ENCODE data around the gene SRP9. TPM values are rescaled to one million over a fixed set of nuclear protein-coding genes. Genes with fewer than 3 reads are reported as not detected.
"Not testable (repeated sequence)": the region's sequence is repeated elsewhere in the genome, so short reads cannot be mapped to it uniquely, and the experiment has no call there.

SRP9 gene
- total RNA-seq, 2 donors from 2014 or later: 48.5 to 86.6 TPM

DNA sequence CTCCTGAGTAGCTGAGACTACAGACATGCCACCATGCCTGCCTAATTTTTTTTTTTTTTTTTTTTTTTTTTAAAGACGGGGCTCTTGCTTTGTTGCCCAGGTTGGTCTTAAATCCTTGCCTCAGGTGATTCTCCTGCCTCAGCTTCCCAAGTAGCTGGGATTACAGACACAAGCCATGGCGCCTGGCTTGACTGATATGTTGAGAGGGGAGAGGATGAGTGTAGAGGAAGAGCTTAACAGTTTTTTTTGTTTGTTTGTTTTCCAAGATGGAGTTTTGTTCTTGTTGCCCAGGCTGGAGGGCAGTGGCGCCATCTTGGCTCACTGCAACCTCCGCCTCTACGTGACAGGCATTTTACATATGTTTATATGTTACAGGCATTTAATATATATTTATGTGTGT, 2.5 kb downstream of the SRP9 start:
- Histone ChIP-seq H3K4me1 (peaks cover 35% of the 10 kb centered on the region), H3K27me3 (no peaks in the 10 kb centered on the region), H3K27ac (no peak overlapping the region), H3K36me3 (replicated peaks in 1 of 2; ENCODE audit: insufficient read depth in 1 of 2, low read depth in 2 of 2) (peaks cover 0 to 2% of the 10 kb centered on the region in 2 donors), H3K4me3 (no peak overlapping the region), H3K9me3 (no peaks in the 10 kb centered on the region)
- DNase-seq (no peak), ATAC-seq (no peak)
- intact Hi-C loops (cut with DNase I): no loop called here
- 89% methylated on average over 5 of the region's 5 CpGs for WGBS, 2 donors
- TF ChIP-seq, protein P1, sequence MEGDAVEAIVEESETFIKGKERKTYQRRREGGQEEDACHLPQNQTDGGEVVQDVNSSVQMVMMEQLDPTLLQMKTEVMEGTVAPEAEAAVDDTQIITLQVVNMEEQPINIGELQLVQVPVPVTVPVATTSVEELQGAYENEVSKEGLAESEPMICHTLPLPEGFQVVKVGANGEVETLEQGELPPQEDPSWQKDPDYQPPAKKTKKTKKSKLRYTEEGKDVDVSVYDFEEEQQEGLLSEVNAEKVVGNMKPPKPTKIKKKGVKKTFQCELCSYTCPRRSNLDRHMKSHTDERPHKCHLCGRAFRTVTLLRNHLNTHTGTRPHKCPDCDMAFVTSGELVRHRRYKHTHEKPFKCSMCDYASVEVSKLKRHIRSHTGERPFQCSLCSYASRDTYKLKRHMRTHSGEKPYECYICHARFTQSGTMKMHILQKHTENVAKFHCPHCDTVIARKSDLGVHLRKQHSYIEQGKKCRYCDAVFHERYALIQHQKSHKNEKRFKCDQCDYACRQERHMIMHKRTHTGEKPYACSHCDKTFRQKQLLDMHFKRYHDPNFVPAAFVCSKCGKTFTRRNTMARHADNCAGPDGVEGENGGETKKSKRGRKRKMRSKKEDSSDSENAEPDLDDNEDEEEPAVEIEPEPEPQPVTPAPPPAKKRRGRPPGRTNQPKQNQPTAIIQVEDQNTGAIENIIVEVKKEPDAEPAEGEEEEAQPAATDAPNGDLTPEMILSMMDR (IDR thresholded peaks at IDR 0.05): no peak
- TF ChIP-seq POLR2A (IDR thresholded peaks at IDR 0.05): no peak

DNA sequence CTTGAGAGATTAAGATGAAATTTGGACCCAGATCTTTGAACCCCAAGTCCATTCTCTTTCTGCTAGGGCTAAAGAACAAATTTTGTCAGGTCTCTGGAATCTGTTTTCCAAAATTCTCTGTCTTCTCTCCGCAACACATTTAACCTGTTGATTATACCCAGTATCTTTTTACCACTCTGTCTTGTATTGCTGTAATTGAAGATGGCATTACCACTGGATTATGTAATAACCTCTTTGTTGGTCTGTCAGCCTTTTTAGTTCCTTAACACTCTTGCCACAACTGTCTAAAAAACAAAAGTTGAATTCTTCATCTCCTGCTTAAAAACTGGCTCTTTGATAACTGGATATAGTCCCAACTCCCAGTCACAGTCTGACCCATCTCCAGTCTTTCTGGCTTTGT, 3.0 kb downstream of the SRP9 start:
- H3K27me3 ChIP-seq: no peaks in the 10 kb centered on the region
- ATAC-seq: no peak
- intact Hi-C loops (cut with DNase I): no loop called here
- WGBS, 2 donors: 90 to 93% methylated on average over 1 of the region's 1 CpG
- H3K27ac ChIP-seq: no peak overlapping the region
- peaks cover 35% of the 10 kb centered on the region for H3K4me1 ChIP-seq
- no peak overlapping the region for H3K4me3 ChIP-seq
- peaks cover 1 to 4% of the 10 kb centered on the region in 2 donors for H3K36me3 ChIP-seq (replicated peaks in 1 of 2; ENCODE audit: insufficient read depth in 1 of 2, low read depth in 2 of 2)
- no peaks in the 10 kb centered on the region for H3K9me3 ChIP-seq
- no peak for TF ChIP-seq POLR2A (IDR thresholded peaks at IDR 0.05)
- TF ChIP-seq, protein P1 (IDR thresholded peaks at IDR 0.05): no peak
- no peak for DNase-seq

DNA sequence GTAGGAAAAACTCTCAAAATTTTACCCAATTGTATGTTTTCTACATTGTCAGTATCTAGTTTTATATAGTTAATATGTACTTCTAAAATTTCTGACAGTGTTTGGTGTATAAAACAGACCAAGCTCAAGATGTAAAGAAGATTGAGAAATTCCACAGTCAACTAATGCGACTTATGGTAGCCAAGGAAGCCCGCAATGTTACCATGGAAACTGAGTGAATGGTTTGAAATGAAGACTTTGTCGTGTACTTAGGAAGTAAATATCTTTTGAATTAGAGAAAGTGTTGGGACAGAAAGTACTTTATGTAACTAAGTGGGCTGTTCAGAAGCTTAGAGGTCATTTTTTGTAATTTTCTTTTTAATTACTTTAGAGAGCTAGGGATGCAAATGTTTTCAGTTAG, 11.5 kb downstream of the SRP9 start:
- DNase-seq; H3K9me3 ChIP-seq; H3K4me3 ChIP-seq; H3K27ac ChIP-seq; intact Hi-C loops (cut with DNase I); H3K27me3 ChIP-seq; ATAC-seq; H3K4me1 ChIP-seq: not testable (repeated sequence)
- 78 to 92% methylated on average over 3 of the region's 3 CpGs for WGBS, 2 donors
- H3K36me3 ChIP-seq (replicated peaks in 1 of 2; ENCODE audit: insufficient read depth in 1 of 2, low read depth in 2 of 2): peaks cover 7 to 31% of the 10 kb centered on the region in 2 donors

DNA sequence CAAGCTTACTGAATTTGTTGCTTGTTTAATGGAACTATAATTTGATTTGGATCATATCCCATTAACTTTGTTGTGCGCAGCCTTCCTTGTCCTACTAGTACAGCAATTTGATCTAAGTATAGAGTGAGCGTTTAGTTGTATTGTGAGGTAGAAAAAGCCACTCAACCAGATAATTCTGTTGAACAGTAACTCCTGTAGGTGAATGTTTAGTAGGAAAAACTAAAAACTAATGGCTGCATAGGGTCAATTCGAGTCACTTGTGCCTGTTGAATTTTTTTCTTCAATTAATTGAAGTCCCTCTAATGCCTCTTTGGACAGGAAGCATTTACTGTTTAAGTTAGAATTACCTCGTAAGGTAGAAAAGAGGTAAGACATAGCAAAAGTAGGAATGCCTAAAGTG, 17.3 kb downstream of the SRP9 start:
- DNase-seq (no peak), ATAC-seq (no peak)
- no peak overlapping the region for H3K4me3 ChIP-seq
- WGBS, 2 donors: 92 to 97% methylated on average over 4 of the region's 4 CpGs
- no peaks in the 10 kb centered on the region for H3K27me3 ChIP-seq
- peaks cover 0 to 7% (median 0%) of the 10 kb centered on the region in 3 donors for H3K9me3 ChIP-seq
- peaks cover 0 to 2% of the 10 kb centered on the region in 2 donors for H3K36me3 ChIP-seq (replicated peaks in 1 of 2; ENCODE audit: insufficient read depth in 1 of 2, low read depth in 2 of 2)
- TF ChIP-seq, protein P1 (IDR thresholded peaks at IDR 0.05): no peak
- H3K27ac ChIP-seq: no peak overlapping the region
- intact Hi-C loops (cut with DNase I): no loop called here
- H3K4me1 ChIP-seq: no peaks in the 10 kb centered on the region

DNA sequence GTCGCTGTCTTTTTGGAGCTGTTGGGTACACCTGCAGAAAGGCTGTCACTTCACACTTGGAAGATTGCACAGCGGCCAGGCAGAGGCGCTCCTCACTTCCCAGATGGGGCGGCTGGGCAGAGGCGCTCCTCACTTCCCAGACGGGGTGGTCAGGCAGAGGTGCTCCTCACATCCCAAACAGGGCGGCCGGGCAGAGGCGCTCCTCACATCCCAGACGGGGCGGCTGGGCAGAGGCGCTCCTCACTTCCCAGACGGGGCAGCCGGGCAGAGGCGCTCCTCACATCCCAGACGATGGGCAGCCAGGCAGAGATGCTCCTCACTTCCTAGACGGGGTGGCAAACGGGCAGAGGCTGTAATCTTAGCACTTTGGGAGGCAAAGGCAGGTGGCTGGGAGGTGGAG, 18.5 kb downstream of the SRP9 start:
- ATAC-seq; intact Hi-C loops (cut with DNase I); H3K4me3 ChIP-seq; H3K27ac ChIP-seq; H3K27me3 ChIP-seq; H3K36me3 ChIP-seq (replicated peaks in 1 of 2; ENCODE audit: insufficient read depth in 1 of 2, low read depth in 2 of 2); H3K9me3 ChIP-seq; H3K4me1 ChIP-seq; DNase-seq: not testable (repeated sequence)
- 92 to 95% methylated on average over 15 to 17 of the region's 18 CpGs for WGBS, 2 donors

DNA sequence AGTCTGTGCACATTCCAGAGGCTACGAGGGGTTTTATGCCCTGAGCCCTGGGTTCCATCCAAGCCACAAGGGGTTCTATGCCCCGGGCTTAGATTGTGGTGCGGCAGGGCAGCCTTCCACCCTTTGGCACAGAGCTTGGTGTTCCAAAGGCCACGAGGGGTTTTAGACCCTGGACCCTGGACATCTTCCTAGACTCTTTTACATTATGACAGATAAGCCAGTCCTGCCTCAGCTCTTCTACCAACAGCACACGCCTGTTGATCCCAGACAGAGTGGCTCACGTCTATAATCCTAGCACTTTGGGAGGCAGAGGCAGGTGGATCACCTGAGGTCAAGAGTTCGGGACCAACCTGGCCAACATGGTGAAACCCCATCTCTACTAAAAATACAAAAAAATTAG, 23.5 kb downstream of the SRP9 start:
- H3K4me3 ChIP-seq; H3K27ac ChIP-seq; DNase-seq; H3K27me3 ChIP-seq; ATAC-seq; H3K36me3 ChIP-seq (replicated peaks in 1 of 2; ENCODE audit: insufficient read depth in 1 of 2, low read depth in 2 of 2); H3K4me1 ChIP-seq; intact Hi-C loops (cut with DNase I); H3K9me3 ChIP-seq: not testable (repeated sequence)
- 90 to 93% methylated on average over 5 to 7 of the region's 7 CpGs for WGBS, 2 donors
